HepG2 (cell line): Measurements from ENCODE around the gene SIRPB1. TPM values are rescaled to one million over a fixed set of nuclear protein-coding genes. Genes with fewer than 3 reads are reported as not detected.

Experiments used
- ATAC-seq: fragments of 200-7000 bp; cut with Tn5 transposase; 3 replicates; pipeline ENCODE4 v1.9.1; 2020; ENCODE audit warnings: mild to moderate bottlenecking, moderate library complexity
- BruUV-seq: library from RNA; stranded (reverse); fragments of 400-500 nt; replicated peaks from 2 replicates; lab custom pipeline; 2021; lab: Mats Ljungman, UMichigan
- CTCF ChIA-PET: fragments of 300-600 bp; formaldehyde crosslinking; extraction: SDS; loops from one replicate; lab custom pipeline; 2021; ENCODE audit warnings: low total read pairs, inconsistent platforms, low intra/inter-chr PET ratio; lab: Yijun Ruan, JAX
- POLR2A ChIA-PET: fragments of 350-600 bp; sonication (Branson Sonifier 250); formaldehyde crosslinking; loops from one replicate; lab custom pipeline; 2020; ENCODE audit warnings: antibody characterized with exemption, inconsistent platforms; lab: Yijun Ruan, JAX
- DNase-seq: peaks from one replicate; pipeline ENCODE4 v3.0.0-alpha.2; 2015; ENCODE audit warnings: low spot score
- FAIRE-seq: peaks from 3 replicates; lab custom pipeline; 2011; peaks lifted over from hg19 to GRCh38; lab: Jason Lieb, UNC
- H2AFZ ChIP-seq: one replicate; pipeline ENCODE4 v1.6.1; 2011; ENCODE audit warnings: low read length, inconsistent platforms
- H3K27ac ChIP-seq: fragments of 300-600 bp; 3 replicates; pipeline ENCODE4 v1.8.0; 2011; ENCODE audit warnings: mixed run types, mild to moderate bottlenecking, mixed read lengths, low read length, inconsistent platforms; ENCODE audit not compliant: insufficient read depth; ENCODE audit errors: extremely low read length
- H3K27me3 ChIP-seq, 2 experiments: fragments of 200-600 bp in 1 of 2; 2 replicates in 1 of 2; 3 replicates in 1 of 2; pipeline versions ENCODE4 v1.6.0 to v1.8.0; 2011; ENCODE audit warnings: low read length in 2 of 2, mild to moderate bottlenecking in 2 of 2, moderate library complexity in 2 of 2, inconsistent platforms in 1 of 2; ENCODE audit not compliant: insufficient read depth in 2 of 2, control insufficient read depth in 1 of 2
- H3K36me3 ChIP-seq, 2 experiments: fragments of 200-600 bp in 1 of 2; replicated peaks in 1 of 2; 2 replicates in 1 of 2; 3 replicates in 1 of 2; pipeline versions ENCODE4 v1.5.1 to v1.8.0; 2011; ENCODE audit warnings: low read length in 2 of 2, inconsistent platforms in 1 of 2; ENCODE audit not compliant: insufficient read depth in 2 of 2, control insufficient read depth in 1 of 2
- H3K4me1 ChIP-seq: 2 replicates; pipeline ENCODE4 v1.5.1; 2012; ENCODE audit warnings: low read length, inconsistent platforms; ENCODE audit not compliant: insufficient read depth
- H3K4me2 ChIP-seq: 2 replicates; pipeline ENCODE4 v1.6.0; 2011; ENCODE audit warnings: low read depth, low read length, inconsistent platforms
- H3K4me3 ChIP-seq, 3 experiments: fragments of 200-600 bp in 1 of 3; sonication (generic), shearing (Covaris generic) in 1 of 3; replicated peaks in 1 of 3; 2 replicates each; pipeline ENCODE4 v1.5.1; 2011 to 2016; ENCODE audit warnings: low read length in 3 of 3, inconsistent platforms in 2 of 3, low read depth in 2 of 3, mild to moderate bottlenecking in 2 of 3, control low read depth in 1 of 3, mixed read lengths in 1 of 3; ENCODE audit not compliant: insufficient read depth in 1 of 3
- H3K79me2 ChIP-seq: one replicate; pipeline ENCODE4 v1.6.1; 2011; ENCODE audit warnings: low read length, inconsistent platforms; ENCODE audit not compliant: insufficient read depth
- H3K9ac ChIP-seq: 2 replicates; pipeline ENCODE4 v1.6.0; 2011; ENCODE audit warnings: mild to moderate bottlenecking, low read depth, low read length, inconsistent platforms; ENCODE audit not compliant: insufficient read depth
- H3K9me3 ChIP-seq: 2 replicates; pipeline ENCODE4 v1.5.1; 2012; ENCODE audit warnings: mild to moderate bottlenecking, low read length
- H4K20me1 ChIP-seq: 2 replicates; pipeline ENCODE4 v1.6.0; 2011; ENCODE audit warnings: inconsistent platforms, mild to moderate bottlenecking, low read length, moderate library complexity; ENCODE audit not compliant: insufficient read depth
- AHR ChIP-seq: IDR thresholded peaks from 2 replicates; pipeline ENCODE4 v1.6.1; 2018; ENCODE audit warnings: missing genetic modification reagents, missing compliant biosample characterization
- ATF7 ChIP-seq, 2 experiments: fragments of 450-650 bp in 1 of 2; sonication (generic) in 1 of 2; formaldehyde crosslinking in 1 of 2; IDR thresholded peaks; 2 replicates each; pipeline versions ENCODE4 v1.4.0 to v1.6.1; 2016 to 2020; ENCODE audit warnings: antibody characterized with exemption in 1 of 2, mild to moderate bottlenecking in 1 of 2, missing genetic modification reagents in 1 of 2
- CHD2 ChIP-seq: IDR thresholded peaks from 2 replicates; pipeline ENCODE4 v1.6.1; 2011; ENCODE audit warnings: low read depth, low read length, improper control_type of control experiment
- IRF2 ChIP-seq: IDR thresholded peaks from 2 replicates; pipeline ENCODE4 v1.6.1; 2018; ENCODE audit warnings: missing genetic modification reagents, missing compliant biosample characterization
- SKI ChIP-seq: fragments of 450-650 bp; IDR thresholded peaks from one replicate; pipeline ENCODE4 v1.6.1; 2018; ENCODE audit warnings: mild to moderate bottlenecking; ENCODE audit not compliant: partially characterized antibody
- THAP11 ChIP-seq: IDR thresholded peaks from 2 replicates; pipeline ENCODE4 v1.6.1; 2016; ENCODE audit warnings: missing biosample characterization, missing genetic modification reagents
- ZBTB7A ChIP-seq: sonication (generic); formaldehyde crosslinking; IDR thresholded peaks from 2 replicates; pipeline ENCODE4 v1.8.0; 2022; ENCODE audit warnings: mild to moderate bottlenecking, missing genetic modification reagents
- ZFP90 ChIP-seq: sonication (generic); formaldehyde crosslinking; IDR thresholded peaks from 2 replicates; pipeline ENCODE4 v1.8.0; 2022; ENCODE audit warnings: missing genetic modification reagents, mild to moderate bottlenecking, inconsistent platforms, borderline replicate concordance
- ZNF282 ChIP-seq: fragments of 450-650 bp; IDR thresholded peaks from 2 replicates; pipeline ENCODE4 v1.6.1; 2018; ENCODE audit not compliant: partially characterized antibody
- WGBS: methylation state at CpG from one replicate; pipeline ENCODE4 v1.1.6; 2017; ENCODE audit warnings: low lambda C conversion rate; 5-methylcytosine and 5-hydroxymethylcytosine counted together
- in situ Hi-C: cut with HindIII; loops from 2 replicates; pipeline ENCODE4 v1.10.0; 2017; ENCODE audit warnings: low pct_unique_long_range_greater_than_20kb; ENCODE audit not compliant: extremely low pct_ligation_motif_present
- intact Hi-C: fragments of 100-400 bp; cut with micrococcal nuclease; formaldehyde crosslinking; loops from one replicate; pipeline ENCODE4 v1.10.0; 2022; ENCODE audit not compliant: unreplicated experiment
- polyA plus RNA-seq, 8 experiments: library from polyadenylated mRNA; depleted of rRNA in 3 of 8; stranded (reverse) in 7 of 8; unstranded in 1 of 8; fragments of >200 nt; fragmentation: Illumina TruSeq in 4 of 8; extraction: Trizol in 4 of 8; gene quantifications; 2 replicates each; pipeline versions ENCODE4 v1.2.1 to v1.2.3, GENCODE V29; 2011 to 2016; ENCODE audit warnings: low read depth in 4 of 8, missing spikeins in 1 of 8, mixed read lengths in 1 of 8; ENCODE audit not compliant: insufficient read depth in 1 of 8
- total RNA-seq, 5 experiments: library from RNA; depleted of rRNA; stranded (reverse); fragments of >200 nt; fragmentation: Illumina TruSeq; extraction: Trizol; gene quantifications; 2 replicates each; pipeline ENCODE4 v1.2.3, GENCODE V29; 2016; ENCODE audit warnings: low read depth in 1 of 5
- TF ChIP-seq, protein P1 (sequence below): sonication (generic); formaldehyde crosslinking; IDR thresholded peaks from 2 replicates; pipeline ENCODE4 v1.4.0; 2020; ENCODE audit warnings: mild to moderate bottlenecking, missing genetic modification reagents
- TF ChIP-seq, protein P2 (sequence below): sonication (generic); formaldehyde crosslinking; IDR thresholded peaks from 2 replicates; pipeline ENCODE4 v1.4.0; 2020; ENCODE audit warnings: missing genetic modification reagents, mild to moderate bottlenecking, borderline replicate concordance
- TF ChIP-seq, protein P3 (sequence below): sonication (generic); formaldehyde crosslinking; conservative IDR thresholded peaks from 2 replicates; pipeline ENCODE4 v1.8.0; 2022; ENCODE audit warnings: mild to moderate bottlenecking, moderate library complexity, missing genetic modification reagents
- TF ChIP-seq, protein P4 (sequence below): sonication (generic); formaldehyde crosslinking; IDR thresholded peaks from 2 replicates; pipeline ENCODE4 v1.4.0; 2020; ENCODE audit warnings: missing genetic modification reagents
- TF ChIP-seq, protein P5 (sequence below): sonication (generic); formaldehyde crosslinking; IDR thresholded peaks from 2 replicates; pipeline ENCODE4 v1.8.1; 2023; ENCODE audit warnings: mild to moderate bottlenecking, missing genetic modification reagents

Gene SIRPB1
- total and polyA plus RNA-seq, 2 of the 13 experiments (the other 11 are each of a cell fraction or from before 2014, with no cell fraction given): 0.41 to 1.4 TPM

DNA sequence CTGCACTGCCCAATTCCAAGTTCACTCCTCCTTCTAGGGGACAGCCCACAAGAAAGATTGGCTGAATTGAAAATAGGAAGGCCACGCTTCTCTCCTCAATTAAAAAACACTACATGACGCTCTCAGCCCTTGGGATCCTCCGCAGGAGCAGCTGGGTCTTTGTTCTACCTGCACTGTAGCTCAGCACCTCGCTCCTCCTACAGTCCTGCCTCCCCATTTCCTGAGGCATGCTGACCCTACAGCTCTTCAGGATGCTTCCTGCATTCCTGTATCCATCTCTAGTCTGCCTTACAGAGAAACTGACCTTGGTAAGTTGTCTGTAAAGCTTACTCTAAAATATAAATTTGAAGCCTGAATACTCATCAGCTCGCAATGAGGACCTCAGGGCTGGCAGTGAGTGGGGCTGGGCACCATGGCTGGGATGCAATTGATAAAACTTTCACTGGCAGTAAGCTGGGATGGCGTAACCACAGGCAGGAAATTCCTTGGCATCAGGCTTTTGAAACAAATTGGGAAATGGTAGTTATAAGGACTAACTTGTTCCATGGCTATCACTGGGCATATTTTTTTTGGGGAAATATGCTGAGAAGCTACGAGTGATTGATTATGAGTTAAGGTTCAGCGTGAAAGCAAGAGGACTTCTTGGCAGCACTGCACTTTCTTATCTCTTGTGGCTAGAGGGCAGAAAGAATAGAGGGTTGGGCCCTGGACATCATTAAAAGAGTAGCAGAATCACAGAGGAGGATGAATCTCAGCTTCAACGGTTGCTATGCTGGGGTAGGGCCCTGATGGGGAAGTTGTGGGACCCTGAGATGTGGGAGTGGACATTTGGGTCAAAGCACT lies 11.7 kb upstream of the SIRPB1 start:
- in situ Hi-C loops: no loop called here
- Histone ChIP-seq H3K9ac (no peak overlapping the region), H3K79me2 (no peaks in the 10 kb centered on the region), H2AFZ (no peak overlapping the region), H4K20me1 (no peaks in the 10 kb centered on the region), H3K36me3 (no peaks in the 10 kb centered on the region), H3K4me2 (no peak overlapping the region), H3K9me3 (no peaks in the 10 kb centered on the region), H3K27me3 (peaks cover 0 to 6% of the 10 kb centered on the region in 2 experiments; a peak in 2 of 5 replicates), H3K4me3 (no peak overlapping the region), H3K27ac (no peak overlapping the region), H3K4me1 (peaks cover 22% of the 10 kb centered on the region)
- CTCF ChIA-PET: no interaction called here
- FAIRE-seq (no peak), DNase-seq (no peak), ATAC-seq (no peak)
- TF ChIP-seq, protein P1, sequence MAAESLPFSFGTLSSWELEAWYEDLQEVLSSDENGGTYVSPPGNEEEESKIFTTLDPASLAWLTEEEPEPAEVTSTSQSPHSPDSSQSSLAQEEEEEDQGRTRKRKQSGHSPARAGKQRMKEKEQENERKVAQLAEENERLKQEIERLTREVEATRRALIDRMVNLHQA (CRISPR knock-in tag): no peak
- TF ChIP-seq IRF2 (CRISPR knock-in tag) (no peak), ZBTB7A (no peak), ZNF282 (no peak), SKI (no peak), THAP11 (CRISPR knock-in tag) (no peak), ZFP90 (CRISPR knock-in tag) (no peak), ATF7 (IDR thresholded peaks at IDR 0.05) (no peak), ATF7 (CRISPR knock-in tag; IDR thresholded peaks at IDR 0.05) (no peak), AHR (CRISPR knock-in tag) (no peak), CHD2 (no peak)
- TF ChIP-seq, protein P2, sequence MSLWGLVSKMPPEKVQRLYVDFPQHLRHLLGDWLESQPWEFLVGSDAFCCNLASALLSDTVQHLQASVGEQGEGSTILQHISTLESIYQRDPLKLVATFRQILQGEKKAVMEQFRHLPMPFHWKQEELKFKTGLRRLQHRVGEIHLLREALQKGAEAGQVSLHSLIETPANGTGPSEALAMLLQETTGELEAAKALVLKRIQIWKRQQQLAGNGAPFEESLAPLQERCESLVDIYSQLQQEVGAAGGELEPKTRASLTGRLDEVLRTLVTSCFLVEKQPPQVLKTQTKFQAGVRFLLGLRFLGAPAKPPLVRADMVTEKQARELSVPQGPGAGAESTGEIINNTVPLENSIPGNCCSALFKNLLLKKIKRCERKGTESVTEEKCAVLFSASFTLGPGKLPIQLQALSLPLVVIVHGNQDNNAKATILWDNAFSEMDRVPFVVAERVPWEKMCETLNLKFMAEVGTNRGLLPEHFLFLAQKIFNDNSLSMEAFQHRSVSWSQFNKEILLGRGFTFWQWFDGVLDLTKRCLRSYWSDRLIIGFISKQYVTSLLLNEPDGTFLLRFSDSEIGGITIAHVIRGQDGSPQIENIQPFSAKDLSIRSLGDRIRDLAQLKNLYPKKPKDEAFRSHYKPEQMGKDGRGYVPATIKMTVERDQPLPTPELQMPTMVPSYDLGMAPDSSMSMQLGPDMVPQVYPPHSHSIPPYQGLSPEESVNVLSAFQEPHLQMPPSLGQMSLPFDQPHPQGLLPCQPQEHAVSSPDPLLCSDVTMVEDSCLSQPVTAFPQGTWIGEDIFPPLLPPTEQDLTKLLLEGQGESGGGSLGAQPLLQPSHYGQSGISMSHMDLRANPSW (CRISPR knock-in tag): no peak
- TF ChIP-seq, protein P3, sequence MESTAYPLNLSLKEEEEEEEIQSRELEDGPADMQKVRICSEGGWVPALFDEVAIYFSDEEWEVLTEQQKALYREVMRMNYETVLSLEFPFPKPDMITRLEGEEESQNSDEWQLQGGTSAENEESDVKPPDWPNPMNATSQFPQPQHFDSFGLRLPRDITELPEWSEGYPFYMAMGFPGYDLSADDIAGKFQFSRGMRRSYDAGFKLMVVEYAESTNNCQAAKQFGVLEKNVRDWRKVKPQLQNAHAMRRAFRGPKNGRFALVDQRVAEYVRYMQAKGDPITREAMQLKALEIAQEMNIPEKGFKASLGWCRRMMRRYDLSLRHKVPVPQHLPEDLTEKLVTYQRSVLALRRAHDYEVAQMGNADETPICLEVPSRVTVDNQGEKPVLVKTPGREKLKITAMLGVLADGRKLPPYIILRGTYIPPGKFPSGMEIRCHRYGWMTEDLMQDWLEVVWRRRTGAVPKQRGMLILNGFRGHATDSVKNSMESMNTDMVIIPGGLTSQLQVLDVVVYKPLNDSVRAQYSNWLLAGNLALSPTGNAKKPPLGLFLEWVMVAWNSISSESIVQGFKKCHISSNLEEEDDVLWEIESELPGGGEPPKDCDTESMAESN (CRISPR knock-in tag): no peak
- TF ChIP-seq, protein P4, sequence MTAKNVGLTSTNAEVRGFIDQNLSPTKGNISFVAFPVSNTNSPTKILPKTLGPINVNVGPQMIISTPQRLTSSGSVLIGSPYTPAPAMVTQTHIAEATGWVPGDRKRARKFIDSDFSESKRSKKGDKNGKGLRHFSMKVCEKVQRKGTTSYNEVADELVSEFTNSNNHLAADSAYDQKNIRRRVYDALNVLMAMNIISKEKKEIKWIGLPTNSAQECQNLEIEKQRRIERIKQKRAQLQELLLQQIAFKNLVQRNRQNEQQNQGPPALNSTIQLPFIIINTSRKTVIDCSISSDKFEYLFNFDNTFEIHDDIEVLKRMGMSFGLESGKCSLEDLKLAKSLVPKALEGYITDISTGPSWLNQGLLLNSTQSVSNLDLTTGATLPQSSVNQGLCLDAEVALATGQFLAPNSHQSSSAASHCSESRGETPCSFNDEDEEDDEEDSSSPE: no peak
- TF ChIP-seq, protein P5, sequence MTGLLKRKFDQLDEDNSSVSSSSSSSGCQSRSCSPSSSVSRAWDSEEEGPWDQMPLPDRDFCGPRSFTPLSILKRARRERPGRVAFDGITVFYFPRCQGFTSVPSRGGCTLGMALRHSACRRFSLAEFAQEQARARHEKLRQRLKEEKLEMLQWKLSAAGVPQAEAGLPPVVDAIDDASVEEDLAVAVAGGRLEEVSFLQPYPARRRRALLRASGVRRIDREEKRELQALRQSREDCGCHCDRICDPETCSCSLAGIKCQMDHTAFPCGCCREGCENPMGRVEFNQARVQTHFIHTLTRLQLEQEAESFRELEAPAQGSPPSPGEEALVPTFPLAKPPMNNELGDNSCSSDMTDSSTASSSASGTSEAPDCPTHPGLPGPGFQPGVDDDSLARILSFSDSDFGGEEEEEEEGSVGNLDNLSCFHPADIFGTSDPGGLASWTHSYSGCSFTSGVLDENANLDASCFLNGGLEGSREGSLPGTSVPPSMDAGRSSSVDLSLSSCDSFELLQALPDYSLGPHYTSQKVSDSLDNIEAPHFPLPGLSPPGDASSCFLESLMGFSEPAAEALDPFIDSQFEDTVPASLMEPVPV (CRISPR knock-in tag): no peak
- POLR2A ChIA-PET: no interaction called here
- intact Hi-C loops: no loop called here
- no TSS peak for BruUV-seq
- WGBS: 25% methylated on average over 9 of the region's 9 CpGs
